Lung (tissue), 12 donors: ENCODE measurements around the gene OR4D10. TPM values are rescaled to one million over a fixed set of nuclear protein-coding genes. Genes with fewer than 3 reads are reported as not detected.
"Not testable (repeated sequence)": the region's sequence is repeated elsewhere in the genome, so short reads cannot be mapped to it uniquely, and the experiment has no call there.

Source experiments
- ATAC-seq: fragments of 200-7000 bp; cut with Tn5 transposase; one replicate; pipeline ENCODE4 v1.9.1; 2020; ENCODE audit warnings: moderate number of reproducible peaks; ENCODE audit not compliant: insufficient read depth, low FRiP score
- DNase-seq, 3 donors: peaks; one replicate each; pipeline ENCODE4 v3.0.0-alpha.2; 2013 to 2017
- H3K27ac ChIP-seq, 2 donors: one replicate each; pipeline ENCODE4 v1.5.1; 2013; ENCODE audit warnings: mild to moderate bottlenecking in 2 of 2, moderate library complexity in 2 of 2, control low read depth in 1 of 2, inconsistent platforms in 1 of 2, low read depth in 1 of 2, low read length in 1 of 2
- H3K27me3 ChIP-seq, 3 donors: one replicate each; pipeline ENCODE4 v1.5.1; 2013; ENCODE audit warnings: low read length in 2 of 3; ENCODE audit not compliant: control insufficient read depth in 3 of 3, insufficient read depth in 3 of 3
- H3K36me3 ChIP-seq, 4 donors: one replicate each; pipeline ENCODE4 v1.5.1; 2013; ENCODE audit warnings: low read length in 4 of 4, mild to moderate bottlenecking in 1 of 4, moderate library complexity in 1 of 4; ENCODE audit not compliant: control insufficient read depth in 4 of 4, insufficient read depth in 4 of 4
- H3K4me1 ChIP-seq, 5 donors: one replicate each; pipeline ENCODE4 v1.5.1; 2013; ENCODE audit warnings: low read length in 5 of 5, mild to moderate bottlenecking in 2 of 5, moderate library complexity in 1 of 5; ENCODE audit not compliant: control insufficient read depth in 5 of 5, insufficient read depth in 5 of 5
- H3K4me3 ChIP-seq: one replicate; pipeline ENCODE4 v1.5.1; 2013; ENCODE audit warnings: mild to moderate bottlenecking, control low read depth, moderate library complexity
- H3K9ac ChIP-seq, 2 donors: one replicate each; pipeline ENCODE4 v1.5.1; 2013; ENCODE audit warnings: low read length in 2 of 2, control low read depth in 1 of 2; ENCODE audit not compliant: insufficient read depth in 1 of 2
- H3K9me3 ChIP-seq, 4 donors: one replicate each; pipeline ENCODE4 v1.5.1; 2013; ENCODE audit warnings: low read length in 3 of 4, mild to moderate bottlenecking in 1 of 4, moderate library complexity in 1 of 4; ENCODE audit not compliant: control insufficient read depth in 4 of 4, insufficient read depth in 3 of 4
- CTCF ChIP-seq: IDR thresholded peaks from 2 replicates; pipeline ENCODE4 v1.5.1; 2012; ENCODE audit warnings: mild to moderate bottlenecking; ENCODE audit errors: control extremely low read depth, extremely low read depth
- WGBS, 2 donors: extraction: QIAGEN DNeasy Blood & Tissue Kit; methylation state at CpG; one replicate each; pipeline ENCODE4 v1.1.7; 2013; 5-methylcytosine and 5-hydroxymethylcytosine counted together
- polyA plus RNA-seq, 2 donors: library from polyadenylated mRNA; stranded (reverse); fragments of 200-250 nt; gene quantifications; one replicate each; pipeline ENCODE4 v1.2.1, GENCODE V29; 2013
- total RNA-seq, 2 donors: library from RNA; depleted of rRNA in 1 of 2; stranded (reverse); fragments of >200 nt in 1 of 2; gene quantifications; one replicate each; pipeline ENCODE4 v1.2.1, GENCODE V29; 2014 to 2021
- donor health status: control.
- donor health status: control.
- donor health status: Bipolar disorder and iron deficiency.
- donor health status: healthy.
- donor health status: DM: yes; HTN: yes; CAD: no.

The OR4D10 gene
- total and polyA plus RNA-seq, 4 donors, result not detected

DNA sequence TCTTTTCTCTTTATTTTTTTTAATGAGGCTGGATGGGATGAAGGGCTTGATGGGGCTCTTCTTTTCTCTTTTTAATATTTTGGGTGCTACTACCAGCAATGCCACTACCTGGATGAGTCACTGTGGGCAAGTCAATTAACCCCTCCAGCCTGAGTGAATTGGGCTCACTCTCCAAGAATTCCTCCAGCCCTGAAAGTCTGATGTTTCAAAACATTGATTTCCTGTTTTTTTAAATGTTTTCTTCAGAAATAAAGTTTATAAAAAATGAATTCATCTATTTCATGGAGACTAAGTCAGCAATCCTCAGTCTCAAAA is 46.1 kb upstream of the OR4D10 start:
- TF ChIP-seq CTCF, result no peak
- Histone ChIP-seq H3K9me3 (no peaks in the 10 kb centered on the region), H3K4me1 (no peaks in the 10 kb centered on the region), H3K27ac (no peak overlapping the region), H3K4me3 (no peak overlapping the region), H3K36me3 (no peaks in the 10 kb centered on the region), H3K27me3 (no peaks in the 10 kb centered on the region), H3K9ac (no peak overlapping the region)
- DNase-seq (no peak), ATAC-seq (no peak)

- Histone ChIP-seq H3K9ac (no peak overlapping the region), H3K4me3 (no peak overlapping the region), H3K4me1 (no peaks in the 10 kb centered on the region), H3K9me3 (no peaks in the 10 kb centered on the region), H3K27ac (no peak overlapping the region), H3K27me3 (no peaks in the 10 kb centered on the region), H3K36me3 (no peaks in the 10 kb centered on the region)
- TF ChIP-seq CTCF, result peak; percentile 69
- DNase-seq (peak in 2 of 3 donors; percentile 46), ATAC-seq (peak; percentile 58)
- WGBS, 2 donors, result 67 to 69% methylated on average over 4 of the region's 4 CpGs
Measured at GRCh38 chr11:59429924-59430516, 43.1 kb upstream of the OR4D10 start.

- DNase-seq, result no peak
- no peak within 1 kb of the TSS for H3K9ac ChIP-seq
- WGBS, 2 donors, result 69 to 78% methylated on average over 3 of the region's 3 CpGs
- H3K27ac ChIP-seq, result no peak within 1 kb of the TSS
- H3K9me3 ChIP-seq, result no peaks in the 10 kb centered on the region
- TF ChIP-seq CTCF, result no peak
- no peaks in the 10 kb centered on the region for H3K4me1 ChIP-seq
- H3K4me3 ChIP-seq, result no peak within 1 kb of the TSS
- ATAC-seq, result no peak
- H3K27me3 ChIP-seq, result no peaks in the 10 kb centered on the region
- H3K36me3 ChIP-seq, result no peaks in the 10 kb centered on the region
Measured at GRCh38 chr11:59436169-59436568, 36.9 kb upstream of the OR4D10 start, which contains the start of gene OR5A1. TSS of gene OR5A1 (plus strand) at chr11:59436469. CDS start at chr11:59443169, 6,700 bp downstream.

GRCh38 chr11:59437770-59438169 is 35.3 kb upstream of the OR4D10 start:
- Histone ChIP-seq H3K9me3 (no peaks in the 10 kb centered on the region), H3K27ac (no peak overlapping the region), H3K4me1 (no peaks in the 10 kb centered on the region), H3K27me3 (no peaks in the 10 kb centered on the region), H3K36me3 (no peaks in the 10 kb centered on the region), H3K9ac (no peak overlapping the region), H3K4me3 (no peak overlapping the region)
- WGBS, 2 donors, result 89 to 90% methylated on average over 7 of the region's 7 CpGs
- no peak for TF ChIP-seq CTCF
- ATAC-seq (no peak), DNase-seq (no peak)

DNA sequence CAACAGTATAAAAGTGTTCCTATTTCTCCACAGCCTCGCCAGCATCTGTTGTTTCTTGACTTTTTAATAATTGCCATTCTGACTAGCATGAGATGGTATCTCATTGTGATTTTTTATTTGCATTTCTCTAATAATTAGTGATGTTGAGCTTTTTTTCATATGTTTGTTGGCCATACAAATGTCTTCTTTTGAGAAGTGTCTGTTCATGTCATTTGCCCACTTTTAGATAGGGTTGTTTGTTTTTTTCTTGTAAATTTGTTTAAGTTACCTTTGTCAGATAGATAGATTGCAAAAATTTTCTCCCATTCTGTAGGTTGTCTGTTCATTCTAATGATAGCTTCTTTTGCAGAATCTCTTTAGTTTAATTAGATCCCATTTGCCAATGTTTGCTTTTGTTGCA is 27.5 kb upstream of the OR4D10 start:
- not testable (repeated sequence) for H3K36me3 ChIP-seq, H3K27ac ChIP-seq, H3K27me3 ChIP-seq, H3K9me3 ChIP-seq, H3K4me3 ChIP-seq, H3K4me1 ChIP-seq, DNase-seq, ATAC-seq, H3K9ac ChIP-seq
- WGBS, 2 donors, result 85 to 87% methylated on average over 1 of the region's 1 CpG
